Retinal pigment epithelial cell (primary cell): ENCODE results near the gene TSPAN5.

Experiments used
- DNase-seq: peaks from one replicate; pipeline ENCODE4 v3.0.0-alpha.2; 2010; ENCODE audit warnings: low read depth
- H3K4me3 ChIP-seq: 2 replicates; pipeline ENCODE4 v1.5.1; 2011; ENCODE audit warnings: mild to moderate bottlenecking, low read length, control low read depth, moderate library complexity
- TF ChIP-seq, protein P1 (sequence below): conservative IDR thresholded peaks from 2 replicates; pipeline ENCODE4 v1.5.1; 2011; ENCODE audit warnings: low read depth, low read length, control low read depth, inconsistent platforms

The TSPAN5 gene

DNA sequence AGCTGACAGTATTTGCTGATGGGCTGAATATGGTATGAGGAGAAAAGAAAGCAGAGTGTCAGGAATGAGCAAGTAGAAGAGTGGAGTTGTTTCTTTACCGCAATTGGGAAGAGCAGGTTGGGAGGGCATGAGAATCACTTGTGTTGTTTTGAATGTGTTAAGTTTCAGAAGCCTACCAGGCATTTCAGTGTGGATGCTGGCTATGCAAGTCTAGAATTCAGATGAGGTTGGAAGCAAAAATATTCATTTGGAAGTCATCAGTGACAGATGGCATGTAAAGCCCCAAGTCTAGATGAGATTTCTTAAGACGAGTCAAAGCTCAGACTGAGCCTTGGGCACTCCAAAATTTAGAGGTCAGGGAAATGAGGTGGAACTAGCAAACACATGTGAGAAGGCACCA lies 156.4 kb downstream of the TSPAN5 start:
- TF ChIP-seq, protein P1, sequence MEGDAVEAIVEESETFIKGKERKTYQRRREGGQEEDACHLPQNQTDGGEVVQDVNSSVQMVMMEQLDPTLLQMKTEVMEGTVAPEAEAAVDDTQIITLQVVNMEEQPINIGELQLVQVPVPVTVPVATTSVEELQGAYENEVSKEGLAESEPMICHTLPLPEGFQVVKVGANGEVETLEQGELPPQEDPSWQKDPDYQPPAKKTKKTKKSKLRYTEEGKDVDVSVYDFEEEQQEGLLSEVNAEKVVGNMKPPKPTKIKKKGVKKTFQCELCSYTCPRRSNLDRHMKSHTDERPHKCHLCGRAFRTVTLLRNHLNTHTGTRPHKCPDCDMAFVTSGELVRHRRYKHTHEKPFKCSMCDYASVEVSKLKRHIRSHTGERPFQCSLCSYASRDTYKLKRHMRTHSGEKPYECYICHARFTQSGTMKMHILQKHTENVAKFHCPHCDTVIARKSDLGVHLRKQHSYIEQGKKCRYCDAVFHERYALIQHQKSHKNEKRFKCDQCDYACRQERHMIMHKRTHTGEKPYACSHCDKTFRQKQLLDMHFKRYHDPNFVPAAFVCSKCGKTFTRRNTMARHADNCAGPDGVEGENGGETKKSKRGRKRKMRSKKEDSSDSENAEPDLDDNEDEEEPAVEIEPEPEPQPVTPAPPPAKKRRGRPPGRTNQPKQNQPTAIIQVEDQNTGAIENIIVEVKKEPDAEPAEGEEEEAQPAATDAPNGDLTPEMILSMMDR: no peak
- no peak overlapping the region for H3K4me3 ChIP-seq
- DNase-seq: no peak

DNA sequence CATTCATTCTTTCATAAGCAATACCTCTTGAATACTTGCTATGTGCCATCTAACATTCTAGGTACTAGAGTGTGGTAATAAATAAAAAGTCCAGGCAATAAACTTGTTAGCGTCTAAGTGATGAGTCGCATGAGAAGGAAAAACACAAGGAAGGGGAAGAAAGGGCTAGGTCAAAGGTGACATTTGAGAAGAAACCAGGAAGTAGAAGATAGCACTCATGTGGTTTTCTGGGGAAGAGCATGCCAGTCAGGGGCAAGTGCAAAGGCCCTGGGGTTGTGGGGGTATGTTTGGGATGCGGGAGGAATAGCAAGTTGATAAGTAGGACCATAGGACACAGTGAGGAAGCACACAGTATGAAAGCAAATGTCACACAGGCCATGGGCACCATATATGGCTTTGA lies 157.0 kb downstream of the TSPAN5 start:
- no peak for DNase-seq

DNA sequence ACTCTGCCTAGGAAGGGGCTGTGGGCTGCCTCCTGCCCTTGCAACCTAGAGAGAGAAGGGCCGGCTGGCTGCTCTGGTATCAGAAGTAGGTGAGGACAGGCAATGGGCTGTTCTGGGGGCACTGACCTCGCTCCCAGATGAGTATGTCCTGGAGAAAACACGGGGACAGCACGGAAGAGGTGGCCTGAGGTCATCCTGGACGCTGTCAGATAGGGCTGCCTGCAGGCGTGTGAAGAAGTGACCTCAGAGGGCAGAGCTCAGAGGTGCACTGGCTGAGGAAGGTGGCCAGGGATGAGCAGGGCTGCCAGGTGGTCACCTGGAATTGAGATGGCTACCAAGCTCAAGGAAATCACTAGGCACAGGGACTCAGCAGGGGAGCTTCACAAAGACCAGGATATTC lies 159.6 kb downstream of the TSPAN5 start:
- no peak for DNase-seq
- no peak overlapping the region for H3K4me3 ChIP-seq
- TF ChIP-seq, protein P1: no peak

More for the DNA sequence above, 157.0 kb downstream of the TSPAN5 start:
- TF ChIP-seq, protein P1: no peak
- H3K4me3 ChIP-seq: no peak overlapping the region

DNA sequence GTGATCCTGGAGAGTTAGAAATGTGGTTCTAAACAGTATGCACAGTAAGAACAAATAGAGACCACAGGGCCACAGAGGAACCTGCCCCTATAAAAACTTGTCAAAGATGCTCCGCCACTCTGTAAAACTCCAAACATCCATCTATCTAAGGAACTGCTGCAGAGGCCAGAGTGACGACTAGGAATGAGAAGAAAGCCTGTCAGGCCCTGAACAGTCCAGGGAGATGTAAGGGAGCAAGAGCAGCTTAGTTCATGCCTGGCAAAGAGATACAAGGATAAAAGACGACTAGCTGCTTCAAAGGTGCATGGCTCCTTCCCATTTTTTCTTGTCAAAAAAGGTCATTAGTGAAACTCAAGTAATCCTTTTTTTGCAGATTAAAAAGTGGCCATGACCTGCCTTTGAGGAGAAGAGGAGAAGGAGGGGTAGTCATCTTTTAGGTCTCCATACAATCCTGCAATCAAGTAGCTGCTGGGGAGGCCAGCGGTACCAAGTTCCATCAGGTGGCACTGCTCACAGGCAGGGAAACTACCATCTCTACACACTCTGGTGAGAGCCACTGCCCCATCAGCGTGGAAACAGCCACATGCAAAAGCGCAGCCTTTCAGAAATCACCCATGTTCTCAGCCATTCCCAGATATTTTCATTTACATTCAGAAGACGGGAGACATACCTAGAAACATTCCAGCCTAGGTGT lies 162.1 kb downstream of the TSPAN5 start:
- no peak for DNase-seq
- H3K4me3 ChIP-seq: no peak overlapping the region
- TF ChIP-seq, protein P1: no peak

DNA sequence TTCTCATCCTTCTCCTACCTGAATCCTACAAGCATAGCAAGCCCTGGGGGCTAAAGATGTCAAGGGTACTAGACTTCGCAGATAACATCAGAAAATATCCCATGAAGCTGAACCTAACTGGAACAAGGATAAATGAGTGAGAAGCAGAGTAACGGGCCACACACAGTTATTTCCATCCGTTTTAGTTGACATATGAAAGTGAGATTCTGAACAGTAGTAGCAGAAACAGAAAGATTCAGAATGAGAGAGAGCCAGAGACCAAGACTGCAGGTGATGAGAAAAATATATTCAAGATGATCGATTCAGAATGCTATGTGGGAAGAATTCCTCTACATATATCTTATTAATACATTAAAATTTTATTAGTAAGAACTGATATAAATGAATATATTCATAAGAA lies 165.1 kb downstream of the TSPAN5 start:
- H3K4me3 ChIP-seq: no peak overlapping the region
- DNase-seq: no peak
- TF ChIP-seq, protein P1: no peak

DNA sequence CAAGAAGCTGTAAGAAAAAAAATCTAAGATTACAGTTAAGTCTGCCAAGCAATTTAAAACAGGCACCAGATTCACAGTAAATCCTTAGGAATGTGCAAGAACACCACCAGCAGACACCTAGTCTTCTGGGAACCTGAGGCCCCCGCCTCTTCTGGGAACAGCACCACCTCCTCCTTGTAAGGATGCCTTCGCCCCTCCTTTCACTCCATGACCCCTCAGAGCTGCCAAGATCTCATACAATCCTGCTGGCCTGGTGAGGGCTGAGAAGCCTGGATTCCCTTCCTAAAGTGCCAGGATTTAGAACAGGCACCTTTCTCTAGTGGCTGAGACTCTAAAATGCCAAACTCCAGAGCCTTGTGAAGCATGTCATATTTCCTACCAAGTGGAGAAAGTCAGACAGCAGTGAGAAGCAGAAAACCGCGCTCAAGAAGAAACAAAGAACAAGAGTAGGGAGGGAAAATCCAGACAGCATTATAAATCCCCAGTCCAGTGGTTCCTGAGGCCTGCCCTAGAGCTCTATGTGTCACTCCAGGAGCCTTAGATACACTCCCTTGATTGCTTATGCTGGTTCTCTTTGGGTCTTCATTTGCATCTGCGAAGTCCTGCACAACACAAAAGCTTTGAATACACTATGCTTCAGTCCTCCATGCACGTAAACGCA lies 166.4 kb downstream of the TSPAN5 start:
- no peak overlapping the region for H3K4me3 ChIP-seq
- peak; percentile 92 for DNase-seq
- TF ChIP-seq, protein P1: no peak

DNA sequence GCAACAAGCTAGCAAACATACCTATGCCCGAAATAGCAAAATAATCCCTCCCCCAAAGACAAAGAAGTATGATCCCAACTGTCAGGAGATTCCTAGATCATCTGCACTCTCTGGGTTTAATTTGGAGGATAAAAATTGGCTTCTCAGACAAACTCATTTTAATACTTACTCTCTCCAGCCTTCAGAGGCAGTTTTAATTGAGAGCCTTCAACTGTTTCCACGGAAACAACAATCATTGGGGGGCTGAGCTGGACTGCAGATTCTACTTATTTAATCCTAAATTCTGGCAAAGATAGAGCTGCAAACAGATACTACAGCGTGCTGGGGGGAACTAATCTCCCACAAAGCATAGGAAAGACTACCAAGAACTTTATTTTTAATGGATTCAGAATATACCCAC lies 168.2 kb downstream of the TSPAN5 start:
- H3K4me3 ChIP-seq: no peak overlapping the region
- TF ChIP-seq, protein P1: no peak
- no peak for DNase-seq
